ENCODE data around the gene FAM107B. TPM values are rescaled to one million over a fixed set of nuclear protein-coding genes. Genes with fewer than 3 reads are reported as not detected.
A peak's percentile ranks its signal among the peaks of the same experiment; 100 is the strongest.

The FAM107B gene
- total RNA-seq, 1 donor from 2014 or later, result 82.2 TPM

- H3K9me3 Mint-ChIP-seq (ENCODE audit: low read depth), result no peaks in the 10 kb centered on the region
- DNase-seq (ENCODE audit: low spot score, unreplicated experiment), result no peak
- H3K4me1 Mint-ChIP-seq (ENCODE audit: low read depth), result peaks cover 42% of the 10 kb centered on the region
- H3K36me3 Mint-ChIP-seq (ENCODE audit: insufficient read depth), result peaks cover 11% of the 10 kb centered on the region
- no peak for TF ChIP-seq CTCF (IDR thresholded peaks at IDR 0.05; ENCODE audit: unreplicated experiment)
- no peak overlapping the region for H3K4me3 Mint-ChIP-seq (ENCODE audit: low read depth)
- no peaks in the 10 kb centered on the region for H3K27me3 Mint-ChIP-seq
- peak overlapping the region; percentile 91 for H3K27ac Mint-ChIP-seq
These were observed 224.2 kb downstream of the FAM107B start for GRCh38 chr10:14550471-14550981.

GRCh38 chr10:14549496-14549895 is 225.2 kb downstream of the FAM107B start:
- peaks cover 11% of the 10 kb centered on the region for H3K36me3 Mint-ChIP-seq (ENCODE audit: insufficient read depth)
- peaks cover 36% of the 10 kb centered on the region for H3K4me1 Mint-ChIP-seq (ENCODE audit: low read depth)
- no peak for DNase-seq (ENCODE audit: low spot score, unreplicated experiment)
- H3K4me3 Mint-ChIP-seq (ENCODE audit: low read depth), result no peak overlapping the region
- H3K27ac Mint-ChIP-seq, result peak overlapping the region; percentile 93
- no peaks in the 10 kb centered on the region for H3K9me3 Mint-ChIP-seq (ENCODE audit: low read depth)
- no peak for TF ChIP-seq CTCF (IDR thresholded peaks at IDR 0.05; ENCODE audit: unreplicated experiment)
- no peaks in the 10 kb centered on the region for H3K27me3 Mint-ChIP-seq

- no peaks in the 10 kb centered on the region for H3K9me3 Mint-ChIP-seq (ENCODE audit: low read depth)
- H3K27ac Mint-ChIP-seq, result no peak overlapping the region
- no peak for TF ChIP-seq CTCF (IDR thresholded peaks at IDR 0.05; ENCODE audit: unreplicated experiment)
- no peak for DNase-seq (ENCODE audit: low spot score, unreplicated experiment)
- H3K36me3 Mint-ChIP-seq (ENCODE audit: insufficient read depth), result peaks cover 11% of the 10 kb centered on the region
- H3K4me1 Mint-ChIP-seq (ENCODE audit: low read depth), result peaks cover 35% of the 10 kb centered on the region
- no peaks in the 10 kb centered on the region for H3K27me3 Mint-ChIP-seq
- no peak overlapping the region for H3K4me3 Mint-ChIP-seq (ENCODE audit: low read depth)
These were observed 225.7 kb downstream of the FAM107B start for GRCh38 chr10:14548970-14549369.

GRCh38 chr10:14548474-14548873 is 226.2 kb downstream of the FAM107B start:
- H3K27me3 Mint-ChIP-seq, result no peaks in the 10 kb centered on the region
- no peak overlapping the region for H3K27ac Mint-ChIP-seq
- no peak overlapping the region for H3K4me3 Mint-ChIP-seq (ENCODE audit: low read depth)
- no peak for TF ChIP-seq CTCF (IDR thresholded peaks at IDR 0.05; ENCODE audit: unreplicated experiment)
- peaks cover 11% of the 10 kb centered on the region for H3K36me3 Mint-ChIP-seq (ENCODE audit: insufficient read depth)
- H3K4me1 Mint-ChIP-seq (ENCODE audit: low read depth), result peaks cover 38% of the 10 kb centered on the region
- no peaks in the 10 kb centered on the region for H3K9me3 Mint-ChIP-seq (ENCODE audit: low read depth)
- no peak for DNase-seq (ENCODE audit: low spot score, unreplicated experiment)

- Mint-ChIP-seq H3K36me3 (ENCODE audit: insufficient read depth) (peaks cover 11% of the 10 kb centered on the region), H3K4me3 (ENCODE audit: low read depth) (no peak overlapping the region), H3K27ac (peak overlapping the region; percentile 13), H3K27me3 (no peaks in the 10 kb centered on the region), H3K4me1 (ENCODE audit: low read depth) (peaks cover 34% of the 10 kb centered on the region), H3K9me3 (ENCODE audit: low read depth) (no peaks in the 10 kb centered on the region)
- TF ChIP-seq CTCF (IDR thresholded peaks at IDR 0.05; ENCODE audit: unreplicated experiment), result peak; percentile 46
- DNase-seq (ENCODE audit: low spot score, unreplicated experiment), result no peak
These were observed 226.9 kb downstream of the FAM107B start for GRCh38 chr10:14547816-14548215.
